PC-3 (cell line): ENCODE results near the gene PPARGC1A. TPM values are rescaled to one million over a fixed set of nuclear protein-coding genes. Genes with fewer than 3 reads are reported as not detected.

Source experiments
- ATAC-seq: fragments of 200-7000 bp; cut with Tn5 transposase; 2 replicates; pipeline ENCODE4 v1.9.1; 2020; ENCODE audit warnings: mild to moderate bottlenecking, moderate library complexity
- BruUV-seq: library from RNA; stranded (reverse); fragments of 400-500 nt; replicated peaks from 2 replicates; lab custom pipeline; 2021; lab: Mats Ljungman, UMichigan
- CTCF ChIA-PET: fragments of 300-600 bp; sonication (Branson Sonifier 250); formaldehyde crosslinking; loops from one replicate; lab custom pipeline; 2022; ENCODE audit warnings: antibody characterized with exemption; lab: Charles Lee
- POLR2A ChIA-PET: fragments of 300-600 bp; sonication (Branson Sonifier 250); formaldehyde crosslinking; loops from one replicate; lab custom pipeline; 2022; ENCODE audit warnings: antibody characterized with exemption; ENCODE audit not compliant: unreplicated experiment; lab: Charles Lee
- DNase-seq: peaks from one replicate; pipeline ENCODE4 v3.0.0-alpha.2; 2015
- H2AFZ ChIP-seq: fragments of 300-600 bp; sonication (generic); 2 replicates; pipeline ENCODE4 v1.6.0; 2016; ENCODE audit warnings: antibody characterized with exemption, low read length
- H3F3A ChIP-seq: fragments of 300-600 bp; sonication (generic); one replicate; pipeline ENCODE4 v1.6.0; 2017; ENCODE audit warnings: antibody characterized with exemption, low read length, control low read depth, mild to moderate bottlenecking; ENCODE audit not compliant: unreplicated experiment
- H3K27ac ChIP-seq: fragments of 300-600 bp; sonication (generic); 2 replicates; pipeline ENCODE4 v1.5.1; 2016; ENCODE audit warnings: mild to moderate bottlenecking, low read length
- H3K27me3 ChIP-seq: fragments of 300-600 bp; sonication (generic); 2 replicates; pipeline ENCODE4 v1.6.1; 2016; ENCODE audit warnings: low read length, mixed read lengths
- H3K36me3 ChIP-seq: fragments of 300-600 bp; sonication (generic); 2 replicates; pipeline ENCODE4 v1.6.1; 2016; ENCODE audit warnings: low read depth, mixed run types, low read length, mixed read lengths
- H3K4me1 ChIP-seq: fragments of 300-600 bp; sonication (generic); 2 replicates; pipeline ENCODE4 v1.5.1; 2016; ENCODE audit warnings: low read length; ENCODE audit not compliant: insufficient read depth
- H3K4me2 ChIP-seq: fragments of 300-600 bp; sonication (generic); 2 replicates; pipeline ENCODE4 v1.6.0; 2016; ENCODE audit warnings: low read length
- H3K4me3 ChIP-seq: fragments of 300-600 bp; sonication (generic); 2 replicates; pipeline ENCODE4 v1.5.1; 2016; ENCODE audit warnings: mild to moderate bottlenecking, low read length, mixed read lengths
- H3K79me2 ChIP-seq: fragments of 300-600 bp; sonication (generic); 2 replicates; pipeline ENCODE4 v1.6.1; 2017; ENCODE audit warnings: low read length, mixed read lengths
- H3K9ac ChIP-seq: fragments of 300-600 bp; sonication (generic); 2 replicates; pipeline ENCODE4 v1.6.0; 2016; ENCODE audit warnings: mild to moderate bottlenecking, low read length
- H3K9me2 ChIP-seq: fragments of 300-600 bp; sonication (generic); replicated peaks from 2 replicates; pipeline ENCODE4 v1.6.1; 2016; ENCODE audit warnings: mixed run types, low read length, mixed read lengths
- H3K9me3 ChIP-seq: fragments of 300-600 bp; sonication (generic); 2 replicates; pipeline ENCODE4 v1.6.1; 2016; ENCODE audit warnings: low read length, mixed read lengths
- H4K20me1 ChIP-seq: fragments of 300-600 bp; sonication (generic); 2 replicates; pipeline ENCODE4 v1.6.1; 2016; ENCODE audit warnings: low read length, mixed read lengths
- CTCF ChIP-seq: fragments of 300-600 bp; sonication (generic); conservative IDR thresholded peaks from 2 replicates; pipeline ENCODE4 v1.5.1; 2017; ENCODE audit warnings: antibody characterized with exemption, low read depth, mild to moderate bottlenecking, low read length
- EZH2 ChIP-seq: fragments of 300-600 bp; sonication (generic); IDR thresholded peaks from one replicate; pipeline ENCODE4 v1.6.1; 2017; ENCODE audit warnings: antibody characterized with exemption, mild to moderate bottlenecking, low read length; ENCODE audit not compliant: unreplicated experiment
- EZH2phosphoT487 ChIP-seq: fragments of 300-600 bp; sonication (generic); IDR thresholded peaks from 2 replicates; pipeline ENCODE4 v1.6.1; 2018; ENCODE audit warnings: mild to moderate bottlenecking, antibody characterized with exemption, low read length, borderline replicate concordance
- intact Hi-C: fragments of 100-400 bp; cut with micrococcal nuclease; formaldehyde crosslinking; loops from 2 replicates; pipeline ENCODE4 v1.9.0; 2023
- total RNA-seq: library from RNA; depleted of rRNA; stranded (reverse); fragments of >200 nt; gene quantifications from 2 replicates; pipeline ENCODE4 v1.2.3, GENCODE V29; 2014

Gene PPARGC1A
- total RNA-seq, 1 experiment from 2014 or later, result not detected

GRCh38 chr4:23887989-23888388, 1.9 kb downstream of the PPARGC1A start:
- ATAC-seq, result no peak
- no peak for DNase-seq
- no peaks in the 10 kb centered on the region for H3K36me3 ChIP-seq
- H2AFZ ChIP-seq, result no peak overlapping the region
- TF ChIP-seq CTCF, result no peak
- H3F3A ChIP-seq, result no peaks in the 10 kb centered on the region
- H3K79me2 ChIP-seq, result no peaks in the 10 kb centered on the region
- H4K20me1 ChIP-seq, result no peaks in the 10 kb centered on the region
- H3K27ac ChIP-seq, result no peak overlapping the region
- ChIA-PET CTCF (no interaction called here), POLR2A (no interaction called here)
- no peak overlapping the region for H3K4me3 ChIP-seq
- H3K4me1 ChIP-seq, result no peaks in the 10 kb centered on the region
- no peaks in the 10 kb centered on the region for H3K9me2 ChIP-seq
- no TSS peak for BruUV-seq
- H3K9ac ChIP-seq, result no peak overlapping the region
- intact Hi-C loops, result no loop called here
- H3K4me2 ChIP-seq, result peak overlapping the region; percentile 62; the same call in 1 of the 2 replicates
- peaks cover 17% of the 10 kb centered on the region; the same call in 1 of the 2 replicates for H3K27me3 ChIP-seq
- no peaks in the 10 kb centered on the region for H3K9me3 ChIP-seq

- H3K9me3 ChIP-seq, result no peaks in the 10 kb centered on the region
- H3K79me2 ChIP-seq, result no peaks in the 10 kb centered on the region
- no peaks in the 10 kb centered on the region for H4K20me1 ChIP-seq
- H3K27ac ChIP-seq, result no peak overlapping the region
- no peaks in the 10 kb centered on the region for H3K9me2 ChIP-seq
- no peak for ATAC-seq
- H3K27me3 ChIP-seq, result peaks cover 17% of the 10 kb centered on the region; the same call in 1 of the 2 replicates
- no peak overlapping the region for H3K4me3 ChIP-seq
- H3K9ac ChIP-seq, result no peak overlapping the region
- TF ChIP-seq CTCF (no peak), EZH2 (no peak), EZH2phosphoT487 (no peak)
- no peak overlapping the region for H2AFZ ChIP-seq
- no peak for DNase-seq
- ChIA-PET POLR2A (no interaction called here), CTCF (no interaction called here)
- no peaks in the 10 kb centered on the region for H3K4me1 ChIP-seq
- H3K36me3 ChIP-seq, result no peaks in the 10 kb centered on the region
- H3F3A ChIP-seq, result no peaks in the 10 kb centered on the region
- BruUV-seq, result no TSS peak
- intact Hi-C loops, result no loop called here
- H3K4me2 ChIP-seq, result no peak overlapping the region
Observed at GRCh38 chr4:23887173-23887572, 2.7 kb downstream of the PPARGC1A start.

GRCh38 chr4:23885943-23886590, 3.8 kb downstream of the PPARGC1A start:
- no TSS peak for BruUV-seq
- H3K36me3 ChIP-seq, result no peaks in the 10 kb centered on the region
- POLR2A ChIA-PET, result no interaction called here
- H3F3A ChIP-seq, result no peaks in the 10 kb centered on the region
- TF ChIP-seq CTCF, result no peak
- no peak for TF ChIP-seq EZH2phosphoT487
- TF ChIP-seq EZH2, result no peak
- no peak overlapping the region for H3K9ac ChIP-seq
- no peaks in the 10 kb centered on the region for H3K9me3 ChIP-seq
- H3K27ac ChIP-seq, result no peak overlapping the region
- H3K27me3 ChIP-seq, result peaks cover 14% of the 10 kb centered on the region; the same call in 1 of the 2 replicates
- ATAC-seq (no peak), DNase-seq (no peak)
- no peaks in the 10 kb centered on the region for H4K20me1 ChIP-seq
- CTCF ChIA-PET, result no interaction called here
- H3K4me1 ChIP-seq, result no peaks in the 10 kb centered on the region
- H3K4me3 ChIP-seq, result no peak overlapping the region
- H3K9me2 ChIP-seq, result no peaks in the 10 kb centered on the region
- H2AFZ ChIP-seq, result no peak overlapping the region
- no peaks in the 10 kb centered on the region for H3K79me2 ChIP-seq
- H3K4me2 ChIP-seq, result no peak overlapping the region
- intact Hi-C loops, result no loop called here
